Measurements from ENCODE around the gene BNC2.

Gene BNC2

GRCh38 chr9:16726718-16727451 lies 143.6 kb downstream of the BNC2 start:
- Histone ChIP-seq H4K20me1 (ENCODE audit: insufficient read depth, low read length) (no peaks in the 10 kb centered on the region), H3K36me3 (replicated peaks; ENCODE audit: insufficient read depth, low read length) (no peaks in the 10 kb centered on the region), H3K9me3 (replicated peaks; ENCODE audit: insufficient read depth, low read length) (no peaks in the 10 kb centered on the region), H3K9me2 (replicated peaks; ENCODE audit: insufficient read depth, low read length) (no peaks in the 10 kb centered on the region), H3K4me1 (ENCODE audit: low read length) (peaks cover 4% of the 10 kb centered on the region; the same call in 1 of the 2 replicates), H3K27ac (ENCODE audit: low read length) (no peak overlapping the region), H3F3A (ENCODE audit: insufficient read depth, low read length) (no peaks in the 10 kb centered on the region), H2AFZ (ENCODE audit: low read length) (peak overlapping the region; percentile 58), H3K9ac (ENCODE audit: low read length) (peak overlapping the region; percentile 33; the same call in 1 of the 2 replicates), H3K4me2 (ENCODE audit: low read depth, low read length) (peak overlapping the region; percentile 62), H3K4me3 (ENCODE audit: low read length) (peak overlapping the region; percentile 55), H3K79me2 (ENCODE audit: low read length) (no peaks in the 10 kb centered on the region), H3K27me3 (replicated peaks; ENCODE audit: insufficient read depth, low read length) (no peaks in the 10 kb centered on the region)
- DNase-seq = peak; percentile 14
- TF ChIP-seq EZH2phosphoT487 (IDR thresholded peaks at IDR 0.05; ENCODE audit: low read length) (no peak), EZH2 (optimal IDR thresholded peaks at IDR 0.05; ENCODE audit: low read depth, low read length) (no peak), CTCF (IDR thresholded peaks at IDR 0.05; ENCODE audit: low read length) (no peak)

DNA sequence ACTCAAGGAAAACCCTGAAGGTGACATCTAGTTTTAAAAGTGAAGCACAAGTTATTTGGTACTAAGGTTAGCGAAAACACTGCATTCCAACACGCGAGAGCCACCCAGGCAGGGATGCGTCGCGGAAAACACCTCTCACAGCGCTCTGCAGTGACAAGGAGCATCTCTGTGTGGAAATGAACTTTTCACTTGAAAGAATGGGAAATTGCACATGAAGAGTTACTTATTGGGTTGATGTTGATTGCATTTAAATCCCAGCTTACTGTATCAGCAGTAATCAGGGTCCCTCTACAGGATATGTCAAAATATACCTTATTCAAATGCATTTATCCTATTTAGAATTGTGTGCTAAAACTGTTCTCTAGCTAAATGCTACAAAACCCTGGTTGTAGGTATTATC lies 144.4 kb downstream of the BNC2 start:
- Histone ChIP-seq H3K79me2 (ENCODE audit: low read length) (no peaks in the 10 kb centered on the region), H2AFZ (ENCODE audit: low read length) (no peak overlapping the region), H3K4me2 (ENCODE audit: low read depth, low read length) (no peak overlapping the region), H3K36me3 (replicated peaks; ENCODE audit: insufficient read depth, low read length) (no peaks in the 10 kb centered on the region), H3K9me2 (replicated peaks; ENCODE audit: insufficient read depth, low read length) (no peaks in the 10 kb centered on the region), H3K27ac (ENCODE audit: low read length) (no peak overlapping the region), H3K9ac (ENCODE audit: low read length) (no peak overlapping the region), H3K9me3 (replicated peaks; ENCODE audit: insufficient read depth, low read length) (no peaks in the 10 kb centered on the region), H3K27me3 (replicated peaks; ENCODE audit: insufficient read depth, low read length) (no peaks in the 10 kb centered on the region), H3K4me1 (ENCODE audit: low read length) (peaks cover 4% of the 10 kb centered on the region; the same call in 1 of the 2 replicates), H4K20me1 (ENCODE audit: insufficient read depth, low read length) (no peaks in the 10 kb centered on the region), H3K4me3 (ENCODE audit: low read length) (no peak overlapping the region), H3F3A (ENCODE audit: insufficient read depth, low read length) (no peaks in the 10 kb centered on the region)
- TF ChIP-seq EZH2phosphoT487 (IDR thresholded peaks at IDR 0.05; ENCODE audit: low read length) (no peak), EZH2 (optimal IDR thresholded peaks at IDR 0.05; ENCODE audit: low read depth, low read length) (no peak), CTCF (IDR thresholded peaks at IDR 0.05; ENCODE audit: low read length) (no peak)
- DNase-seq = peak; percentile 8

GRCh38 chr9:16725066-16725465 lies 145.4 kb downstream of the BNC2 start:
- no peaks in the 10 kb centered on the region for H3F3A ChIP-seq (ENCODE audit: insufficient read depth, low read length)
- no peak for DNase-seq
- no peak overlapping the region for H3K27ac ChIP-seq (ENCODE audit: low read length)
- no peaks in the 10 kb centered on the region for H3K79me2 ChIP-seq (ENCODE audit: low read length)
- no peak overlapping the region for H3K9ac ChIP-seq (ENCODE audit: low read length)
- no peaks in the 10 kb centered on the region for H3K9me2 ChIP-seq (replicated peaks; ENCODE audit: insufficient read depth, low read length)
- H2AFZ ChIP-seq (ENCODE audit: low read length) = no peak overlapping the region
- no peaks in the 10 kb centered on the region for H4K20me1 ChIP-seq (ENCODE audit: insufficient read depth, low read length)
- no peaks in the 10 kb centered on the region for H3K9me3 ChIP-seq (replicated peaks; ENCODE audit: insufficient read depth, low read length)
- TF ChIP-seq EZH2phosphoT487 (IDR thresholded peaks at IDR 0.05; ENCODE audit: low read length) = no peak
- no peak for TF ChIP-seq EZH2 (optimal IDR thresholded peaks at IDR 0.05; ENCODE audit: low read depth, low read length)
- no peak for TF ChIP-seq CTCF (IDR thresholded peaks at IDR 0.05; ENCODE audit: low read length)
- H3K4me3 ChIP-seq (ENCODE audit: low read length) = no peak overlapping the region
- H3K27me3 ChIP-seq (replicated peaks; ENCODE audit: insufficient read depth, low read length) = no peaks in the 10 kb centered on the region
- peaks cover 4% of the 10 kb centered on the region; the same call in 1 of the 2 replicates for H3K4me1 ChIP-seq (ENCODE audit: low read length)
- H3K36me3 ChIP-seq (replicated peaks; ENCODE audit: insufficient read depth, low read length) = no peaks in the 10 kb centered on the region
- no peak overlapping the region for H3K4me2 ChIP-seq (ENCODE audit: low read depth, low read length)

All from MM.1S (cell line).